Vagina (tissue), 2 donors: ENCODE data around the gene HS6ST3. TPM values are rescaled to one million over a fixed set of nuclear protein-coding genes. Genes with fewer than 3 reads are reported as not detected.

Experiments used
- DNase-seq, 2 donors: peaks; one replicate each; pipeline ENCODE4 v3.0.0-alpha.2; 2017; ENCODE audit errors: extremely low spot score in 2 of 2
- H3K27ac ChIP-seq: fragments of 200-600 bp; sonication (generic); one replicate; pipeline ENCODE4 v1.5.1; 2019
- H3K27me3 ChIP-seq: fragments of 200-600 bp; sonication (generic); one replicate; pipeline ENCODE4 v1.5.1; 2019
- H3K36me3 ChIP-seq, 2 donors: fragments of 200-600 bp; sonication (generic); one replicate each; pipeline ENCODE4 v1.5.1; 2017 to 2019
- H3K4me1 ChIP-seq: fragments of 200-600 bp; sonication (generic); one replicate; pipeline ENCODE4 v1.5.1; 2019
- H3K4me3 ChIP-seq, 2 donors: fragments of 200-600 bp; sonication (generic); 1 replicate in 1 of 2; 2 replicates in 1 of 2; pipeline ENCODE4 v1.5.1; 2016 to 2019
- H3K9me3 ChIP-seq: fragments of 200-600 bp; sonication (generic); one replicate; pipeline ENCODE4 v1.5.1; 2019
- POLR2A ChIP-seq, 2 donors: fragments of 450-650 bp; IDR thresholded peaks; one replicate each; pipeline ENCODE4 v1.6.1; 2017; ENCODE audit warnings: antibody characterized with exemption in 2 of 2, mild to moderate bottlenecking in 2 of 2, moderate library complexity in 2 of 2
- POLR2AphosphoS5 ChIP-seq, 2 donors: sonication (generic); formaldehyde crosslinking; IDR thresholded peaks; one replicate each; pipeline ENCODE4 v1.9.0; 2017; ENCODE audit warnings: antibody characterized with exemption in 2 of 2, mild to moderate bottlenecking in 2 of 2, low read depth in 1 of 2; ENCODE audit not compliant: insufficient read depth in 1 of 2
- intact Hi-C: fragments of 100-400 bp; cut with DNase I; formaldehyde crosslinking; loops from one replicate; pipeline ENCODE4 v1.15.1; 2023
- total RNA-seq: library from RNA; depleted of rRNA; stranded (reverse); fragments of >200 nt; gene quantifications from one replicate; pipeline ENCODE4 v1.2.3, GENCODE V29; 2016
- TF ChIP-seq, protein P1 (sequence below), 3 experiments: fragments of 450-650 bp in 2 of 3; fragments of 200-600 bp in 1 of 3; sonication (generic) in 1 of 3; IDR thresholded peaks; one replicate each; pipeline ENCODE4 v1.5.1; 2017 to 2019; ENCODE audit warnings: antibody characterized with exemption in 3 of 3, mild to moderate bottlenecking in 2 of 3, moderate library complexity in 2 of 3

The HS6ST3 gene
- total RNA-seq, 1 donor from 2014 or later = 0.49 TPM

DNA sequence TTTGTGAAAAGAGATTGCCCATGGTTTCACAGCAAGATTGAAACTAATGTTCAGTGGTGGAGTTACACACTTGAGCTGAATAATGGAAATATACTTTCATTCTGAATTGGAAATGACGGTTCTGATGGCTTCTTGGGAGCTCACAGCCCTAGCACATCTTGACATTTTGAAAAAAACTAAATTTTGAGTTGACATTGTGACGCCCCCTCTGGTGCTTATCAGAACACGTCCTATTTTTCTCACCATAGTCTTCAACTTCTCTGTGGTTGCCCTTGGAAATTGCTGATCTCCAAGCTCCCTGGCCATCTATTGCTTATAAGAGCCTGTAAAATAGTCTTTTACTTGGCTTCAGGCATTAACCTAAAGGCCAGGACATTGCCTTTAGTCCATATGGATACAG is 702.3 kb downstream of the HS6ST3 start:
- intact Hi-C loops = no loop called here
- DNase-seq = no peak
- H3K4me1 ChIP-seq = no peaks in the 10 kb centered on the region
- no peak overlapping the region for H3K4me3 ChIP-seq
- H3K27ac ChIP-seq = no peak overlapping the region
- no peaks in the 10 kb centered on the region for H3K27me3 ChIP-seq
- H3K36me3 ChIP-seq = no peaks in the 10 kb centered on the region
- TF ChIP-seq POLR2AphosphoS5 (IDR thresholded peaks at IDR 0.05; ENCODE audit: insufficient read depth in 1 of 2, low read depth in 1 of 2) (no peak), POLR2A (IDR thresholded peaks at IDR 0.05) (no peak)
- TF ChIP-seq, protein P1, sequence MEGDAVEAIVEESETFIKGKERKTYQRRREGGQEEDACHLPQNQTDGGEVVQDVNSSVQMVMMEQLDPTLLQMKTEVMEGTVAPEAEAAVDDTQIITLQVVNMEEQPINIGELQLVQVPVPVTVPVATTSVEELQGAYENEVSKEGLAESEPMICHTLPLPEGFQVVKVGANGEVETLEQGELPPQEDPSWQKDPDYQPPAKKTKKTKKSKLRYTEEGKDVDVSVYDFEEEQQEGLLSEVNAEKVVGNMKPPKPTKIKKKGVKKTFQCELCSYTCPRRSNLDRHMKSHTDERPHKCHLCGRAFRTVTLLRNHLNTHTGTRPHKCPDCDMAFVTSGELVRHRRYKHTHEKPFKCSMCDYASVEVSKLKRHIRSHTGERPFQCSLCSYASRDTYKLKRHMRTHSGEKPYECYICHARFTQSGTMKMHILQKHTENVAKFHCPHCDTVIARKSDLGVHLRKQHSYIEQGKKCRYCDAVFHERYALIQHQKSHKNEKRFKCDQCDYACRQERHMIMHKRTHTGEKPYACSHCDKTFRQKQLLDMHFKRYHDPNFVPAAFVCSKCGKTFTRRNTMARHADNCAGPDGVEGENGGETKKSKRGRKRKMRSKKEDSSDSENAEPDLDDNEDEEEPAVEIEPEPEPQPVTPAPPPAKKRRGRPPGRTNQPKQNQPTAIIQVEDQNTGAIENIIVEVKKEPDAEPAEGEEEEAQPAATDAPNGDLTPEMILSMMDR (IDR thresholded peaks at IDR 0.05) = no peak
- H3K9me3 ChIP-seq = no peaks in the 10 kb centered on the region

- TF ChIP-seq POLR2A (IDR thresholded peaks at IDR 0.05) (no peak), POLR2AphosphoS5 (IDR thresholded peaks at IDR 0.05; ENCODE audit: insufficient read depth in 1 of 2, low read depth in 1 of 2) (no peak)
- TF ChIP-seq, protein P1 (IDR thresholded peaks at IDR 0.05) = no peak
- H3K27me3 ChIP-seq = no peaks in the 10 kb centered on the region
Measured at GRCh38 chr13:96792736-96793403, 703.0 kb downstream of the HS6ST3 start.

DNA sequence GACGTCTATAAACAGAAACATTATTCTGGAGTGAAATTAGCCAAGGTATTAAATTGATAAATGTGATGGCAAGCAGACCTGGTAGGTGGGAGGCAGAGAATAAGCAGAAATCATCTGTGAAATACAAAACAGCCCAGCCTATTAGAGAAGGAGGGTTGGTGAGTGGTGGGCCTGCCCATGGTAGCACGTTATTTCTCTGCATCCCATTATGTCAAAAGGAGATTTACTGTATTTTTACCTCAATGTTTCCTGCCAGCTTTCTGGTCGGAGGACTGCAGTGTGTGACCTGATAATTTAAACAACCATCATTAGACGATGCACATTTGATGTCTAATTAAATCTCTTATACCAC is 703.5 kb downstream of the HS6ST3 start:
- Histone ChIP-seq H3K4me1 (no peaks in the 10 kb centered on the region), H3K4me3 (no peak overlapping the region), H3K27ac (no peak overlapping the region), H3K27me3 (no peaks in the 10 kb centered on the region), H3K9me3 (no peaks in the 10 kb centered on the region), H3K36me3 (no peaks in the 10 kb centered on the region)
- DNase-seq = no peak
- TF ChIP-seq POLR2AphosphoS5 (IDR thresholded peaks at IDR 0.05; ENCODE audit: insufficient read depth in 1 of 2, low read depth in 1 of 2) (no peak), POLR2A (IDR thresholded peaks at IDR 0.05) (no peak)
- TF ChIP-seq, protein P1 (IDR thresholded peaks at IDR 0.05) = no peak
- intact Hi-C loops = no loop called here

More at GRCh38 chr13:96792736-96793403, 703.0 kb downstream of the HS6ST3 start:
- H3K36me3 ChIP-seq = no peaks in the 10 kb centered on the region
- no peak overlapping the region for H3K27ac ChIP-seq
- H3K4me1 ChIP-seq = no peaks in the 10 kb centered on the region
- no peak overlapping the region for H3K4me3 ChIP-seq
- DNase-seq = no peak
- intact Hi-C loops = no loop called here
- no peaks in the 10 kb centered on the region for H3K9me3 ChIP-seq

GRCh38 chr13:96794669-96795068 is 704.8 kb downstream of the HS6ST3 start:
- no peak for DNase-seq
- intact Hi-C loops = no loop called here
- H3K9me3 ChIP-seq = no peaks in the 10 kb centered on the region
- no peak overlapping the region for H3K4me3 ChIP-seq
- no peaks in the 10 kb centered on the region for H3K36me3 ChIP-seq
- no peaks in the 10 kb centered on the region for H3K27me3 ChIP-seq
- TF ChIP-seq POLR2AphosphoS5 (IDR thresholded peaks at IDR 0.05; ENCODE audit: insufficient read depth in 1 of 2, low read depth in 1 of 2) (no peak), POLR2A (IDR thresholded peaks at IDR 0.05) (no peak)
- TF ChIP-seq, protein P1 (IDR thresholded peaks at IDR 0.05) = no peak
- H3K4me1 ChIP-seq = no peaks in the 10 kb centered on the region
- H3K27ac ChIP-seq = no peak overlapping the region

GRCh38 chr13:96795670-96796069 is 705.8 kb downstream of the HS6ST3 start:
- no peak for DNase-seq
- intact Hi-C loops = no loop called here
- Histone ChIP-seq H3K9me3 (no peaks in the 10 kb centered on the region), H3K4me1 (no peaks in the 10 kb centered on the region), H3K36me3 (no peaks in the 10 kb centered on the region), H3K27ac (no peak overlapping the region), H3K27me3 (no peaks in the 10 kb centered on the region), H3K4me3 (no peak overlapping the region)
- TF ChIP-seq POLR2A (IDR thresholded peaks at IDR 0.05) (no peak), POLR2AphosphoS5 (IDR thresholded peaks at IDR 0.05; ENCODE audit: insufficient read depth in 1 of 2, low read depth in 1 of 2) (no peak)
- TF ChIP-seq, protein P1 (IDR thresholded peaks at IDR 0.05) = no peak
